PC-9 (cell line): ENCODE results near the gene AOPEP.

ENCODE experiments used
- CTCF ChIP-seq: fragments of 200-600 bp; sonication (generic); conservative IDR thresholded peaks from 2 replicates; pipeline ENCODE4 v1.6.1; 2017; ENCODE audit warnings: mixed run types, antibody characterized with exemption, mild to moderate bottlenecking, moderate library complexity
- EZH2 ChIP-seq: fragments of 200-600 bp; sonication (generic); IDR thresholded peaks from 2 replicates; pipeline ENCODE4 v1.8.0; 2017; ENCODE audit warnings: antibody characterized with exemption, low read depth

- TF ChIP-seq EZH2 = no peak
- TF ChIP-seq CTCF = peak; percentile 89
Observed at GRCh38 chr9:95127249-95128176, 401.0 kb downstream of the AOPEP start.
